SJCRH30 (cell line): Measurements from ENCODE around the gene GAGE12H. TPM values are rescaled to one million over a fixed set of nuclear protein-coding genes. Genes with fewer than 3 reads are reported as not detected.

Experiments
- DNase-seq, 2 experiments: peaks; one replicate each; pipeline ENCODE4 v3.0.0-alpha.2; 2015 to 2020
- H3K27ac ChIP-seq: fragments of 250-450 bp; sonication (Bioruptor Pico); 2 replicates; pipeline ENCODE4 v1.5.1; 2020; ENCODE audit warnings: mild to moderate bottlenecking, moderate library complexity
- H3K27me3 ChIP-seq: fragments of 250-450 bp; sonication (Bioruptor Pico); 2 replicates; pipeline ENCODE4 v1.5.1; 2020; ENCODE audit warnings: mild to moderate bottlenecking, moderate library complexity
- H3K36me3 ChIP-seq: fragments of 250-450 bp; sonication (Bioruptor Pico); 2 replicates; pipeline ENCODE4 v1.5.1; 2020; ENCODE audit warnings: mild to moderate bottlenecking, moderate library complexity
- H3K4me1 ChIP-seq: fragments of 250-450 bp; sonication (Bioruptor Pico); 2 replicates; pipeline ENCODE4 v1.5.1; 2020; ENCODE audit warnings: mild to moderate bottlenecking, moderate library complexity
- H3K4me3 ChIP-seq: fragments of 250-450 bp; sonication (Bioruptor Pico); 2 replicates; pipeline ENCODE4 v1.5.1; 2020; ENCODE audit warnings: mild to moderate bottlenecking, moderate library complexity
- H3K9me3 ChIP-seq: fragments of 250-450 bp; sonication (Bioruptor Pico); replicated peaks from 2 replicates; pipeline ENCODE4 v1.5.1; 2020; ENCODE audit warnings: mild to moderate bottlenecking, moderate library complexity
- total RNA-seq: library from RNA; depleted of rRNA; stranded (reverse); fragments of >200 nt; shearing (Covaris generic); gene quantifications from 2 replicates; pipeline ENCODE4 v1.2.3, GENCODE V29; 2014; rRNA removed

Gene GAGE12H
- total RNA-seq, 1 experiment from 2014 or later, result not detected

DNA sequence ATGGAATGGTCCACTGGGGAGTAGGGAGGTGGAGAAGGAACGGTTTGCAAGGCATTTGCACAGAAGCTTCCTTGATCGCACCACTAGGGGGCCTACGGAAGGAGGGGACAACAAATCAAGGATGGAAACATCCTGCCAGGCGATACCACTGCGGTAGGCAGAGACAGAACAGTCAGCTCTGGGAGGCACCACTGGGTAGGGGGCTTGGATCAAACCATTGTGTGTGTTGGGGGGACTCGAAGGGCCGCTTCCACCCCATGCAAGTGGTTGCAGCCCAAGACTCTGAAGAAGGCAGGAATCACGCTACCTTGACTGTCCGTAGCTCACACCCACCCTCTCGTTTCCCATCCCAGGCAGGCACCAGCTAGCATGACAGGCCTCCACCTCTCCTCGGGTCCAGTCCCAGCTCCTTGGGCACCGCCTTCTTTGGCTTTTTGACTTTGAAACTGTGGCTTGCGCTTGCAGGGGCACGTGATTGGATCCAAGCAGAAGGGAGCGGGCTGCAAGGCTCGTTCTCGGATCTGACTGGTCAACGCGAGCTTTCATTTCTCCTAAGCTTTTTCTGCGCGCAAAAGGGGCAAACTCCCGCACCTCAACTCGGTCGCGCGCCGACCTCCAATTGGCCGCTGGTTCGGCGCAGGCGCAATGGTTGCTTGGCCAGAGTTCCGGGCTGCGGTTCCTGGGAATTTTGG lies 47.5 kb downstream of the GAGE12H start:
- no peaks in the 10 kb centered on the region for H3K4me1 ChIP-seq
- H3K4me3 ChIP-seq, result no peak overlapping the region
- no peaks in the 10 kb centered on the region for H3K36me3 ChIP-seq
- no peaks in the 10 kb centered on the region for H3K9me3 ChIP-seq
- H3K27me3 ChIP-seq, result no peaks in the 10 kb centered on the region
- peak in 1 of 2 experiments; percentile 2 for DNase-seq
- H3K27ac ChIP-seq, result no peak overlapping the region

Other genes with a start within 250 kb of the GAGE12H start
- not detected in 2 replicates for gene GAGE13, start 248.4 kb upstream of the GAGE12H start, total RNA-seq
- not detected in 2 replicates for gene GAGE12C, start 47.8 kb upstream of the GAGE12H start, total RNA-seq
- gene GAGE12D, start 38.2 kb upstream of the GAGE12H start, total RNA-seq, result not detected in 2 replicates
- not detected in 2 replicates for gene GAGE12E, start 28.7 kb upstream of the GAGE12H start, total RNA-seq
- not detected in 2 replicates for gene GAGE12F, start 19.1 kb upstream of the GAGE12H start, total RNA-seq
- gene GAGE12G, start 9.5 kb upstream of the GAGE12H start, total RNA-seq, result not detected in 2 replicates
- not detected in 2 replicates for gene GAGE2A, start 9.5 kb downstream of the GAGE12H start, total RNA-seq
- not detected in 2 replicates for gene GAGE1, start 19.1 kb downstream of the GAGE12H start, total RNA-seq
- gene PAGE1, start 116.0 kb downstream of the GAGE12H start, total RNA-seq, result not detected in 2 replicates
- not detected in 2 replicates for gene PAGE4, start 249.4 kb downstream of the GAGE12H start, total RNA-seq